Fibroblast of skin of right biceps (primary cell): ENCODE measurements around the gene JUNB.
"Not testable (repeated sequence)": the region's sequence is repeated elsewhere in the genome, so short reads cannot be mapped to it uniquely, and the experiment has no call there.

Experiments used
- DNase-seq: peaks from one replicate; pipeline ENCODE4 v3.0.0-alpha.2; 2013

The JUNB gene

DNA sequence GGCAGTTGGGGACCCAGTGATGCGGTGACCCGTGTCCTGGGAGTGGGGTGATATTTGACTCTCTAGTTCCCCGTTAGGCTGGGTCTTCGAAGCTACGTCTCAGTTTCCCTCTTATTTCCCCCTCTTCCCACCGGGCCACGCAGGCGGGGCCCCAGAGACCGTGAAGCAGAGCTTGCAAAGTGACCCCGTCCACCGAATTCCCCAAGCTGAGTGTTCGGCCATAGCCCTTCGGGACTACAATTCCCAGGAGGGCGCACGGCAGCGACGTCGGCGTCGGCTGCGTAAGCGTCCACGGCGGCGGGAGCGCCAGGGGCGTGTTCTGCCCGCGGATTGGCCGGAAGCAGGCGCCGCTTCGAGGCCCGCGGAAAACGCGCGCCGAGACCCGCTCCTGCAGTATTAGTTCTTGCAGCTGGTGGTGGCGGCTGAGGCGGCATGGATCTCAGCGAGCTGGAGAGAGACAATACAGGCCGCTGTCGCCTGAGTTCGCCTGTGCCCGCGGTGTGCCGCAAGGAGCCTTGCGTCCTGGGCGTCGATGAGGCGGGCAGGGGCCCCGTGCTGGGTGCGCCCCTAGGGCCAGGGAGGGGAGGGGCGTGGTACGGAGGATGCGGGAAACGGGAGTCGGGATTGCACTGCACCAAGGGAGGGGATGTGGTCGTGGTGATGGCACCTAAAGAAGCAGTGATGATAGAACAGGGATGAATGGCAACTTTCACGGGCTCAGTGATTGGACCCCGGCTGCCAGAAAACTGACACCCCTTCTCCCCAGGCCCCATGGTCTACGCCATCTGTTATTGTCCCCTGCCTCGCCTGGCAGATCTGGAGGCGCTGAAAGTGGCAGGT lies 15.2 kb downstream of the JUNB start, which contains the start of gene RNASEH2A:
TSS of gene RNASEH2A (plus strand) at position 343 of the 840 bp plus-strand sequence. CDS start at position 433, 90 bp downstream.
- DNase-seq, result peak; percentile 90

DNA sequence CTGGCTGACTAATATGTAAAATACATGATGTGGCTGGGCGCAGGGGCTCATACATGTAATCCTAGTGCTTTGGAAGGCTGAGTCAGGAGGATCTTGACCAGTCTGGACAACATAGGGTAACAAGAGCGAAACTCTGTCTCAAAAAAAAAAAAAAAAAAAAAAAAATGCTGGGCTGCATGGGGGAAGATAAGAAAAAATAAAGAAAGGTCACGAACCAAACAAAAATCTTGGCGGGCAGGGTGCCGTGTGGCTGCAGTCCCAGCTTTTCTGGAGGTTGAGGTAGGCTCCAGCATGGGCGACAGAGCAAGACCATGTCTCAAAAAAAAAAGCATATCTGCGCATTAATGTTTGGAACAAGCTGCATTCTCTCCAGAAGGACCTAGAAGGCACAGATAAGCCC lies 23.8 kb downstream of the JUNB start:
- DNase-seq, result no peak

- DNase-seq, result not testable (repeated sequence)
Observed at GRCh38 chr19:12817188-12817587, 25.9 kb downstream of the JUNB start.

DNA sequence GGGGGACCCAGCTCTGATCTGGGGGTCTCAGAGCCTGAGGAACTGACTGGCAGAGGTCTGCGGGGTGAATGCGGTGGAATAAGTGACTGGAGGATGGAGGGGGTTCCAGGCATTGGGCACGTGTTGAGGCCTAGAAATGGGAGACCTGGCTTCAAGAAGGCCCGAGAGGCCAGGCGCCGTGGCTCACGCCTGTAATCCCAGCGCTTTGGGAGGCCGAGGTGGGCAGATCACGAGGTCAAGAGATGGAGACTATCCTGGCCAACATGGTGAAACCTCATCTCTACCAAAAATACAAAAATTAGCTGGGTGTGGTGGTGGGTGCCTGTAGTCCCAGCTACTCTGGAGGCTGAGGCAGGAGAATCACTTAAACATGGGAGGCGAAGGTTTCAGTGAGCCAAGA lies 26.5 kb downstream of the JUNB start:
- not testable (repeated sequence) for DNase-seq

DNA sequence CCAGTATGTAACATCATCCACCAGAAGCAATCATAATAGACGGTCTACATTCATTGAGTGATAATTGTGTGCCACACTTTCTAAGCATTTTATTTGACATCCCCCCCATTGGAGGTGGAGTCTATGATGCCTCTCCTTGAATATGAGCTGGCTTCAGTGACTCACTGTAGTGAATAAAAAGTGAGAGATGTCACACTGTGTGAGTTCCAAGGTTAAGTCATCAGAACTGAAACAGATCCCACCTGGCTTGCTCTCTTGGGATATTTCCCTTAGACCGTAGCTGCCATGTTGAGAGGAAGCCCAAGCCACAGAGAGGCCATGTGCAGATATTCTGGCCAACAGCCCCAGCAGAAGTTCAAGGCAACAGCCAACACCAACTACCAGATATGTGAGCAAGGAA lies 30.5 kb downstream of the JUNB start:
- peak; percentile 15 for DNase-seq

DNA sequence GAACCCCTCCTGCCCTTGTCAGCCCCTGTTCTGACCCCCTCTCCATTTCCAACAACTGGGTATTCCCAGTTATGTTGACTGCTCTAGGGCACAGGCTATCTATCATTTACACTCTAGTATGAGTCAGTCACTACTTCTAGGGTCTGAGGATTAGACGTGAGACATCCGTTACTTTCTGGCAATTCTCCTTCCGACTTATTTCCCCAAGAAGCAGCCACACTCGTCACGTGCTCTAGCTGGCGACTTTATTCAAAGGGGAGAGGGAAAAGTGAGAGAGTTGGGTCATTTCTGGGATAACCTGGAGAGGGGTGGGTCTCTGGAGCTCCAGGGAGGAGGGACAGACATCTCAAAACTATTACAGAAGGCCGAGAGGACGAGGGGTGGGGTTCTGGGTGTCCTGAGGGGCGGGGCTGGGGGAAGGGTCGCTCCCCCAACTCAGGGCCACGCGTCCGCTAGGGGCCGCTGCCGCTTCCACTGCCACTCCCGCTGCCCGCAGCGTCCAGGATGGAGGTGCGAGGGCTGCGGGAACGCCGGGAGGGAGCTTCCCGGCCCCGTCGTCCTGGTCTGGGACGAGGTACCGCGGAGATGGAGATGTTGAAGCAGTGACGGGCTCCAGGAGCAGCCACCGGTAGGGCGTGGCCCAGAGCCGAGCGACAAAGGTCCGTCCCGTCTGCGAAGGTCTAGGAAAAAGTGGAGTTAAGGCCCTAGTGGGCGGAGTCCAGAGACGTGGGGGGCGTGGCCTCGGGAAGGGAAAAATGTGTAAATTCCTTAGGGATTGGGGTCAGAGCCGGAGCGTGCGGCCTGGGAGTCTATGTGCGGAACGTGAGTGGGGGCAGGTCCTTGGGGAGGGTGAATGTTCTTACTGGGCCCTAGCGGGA lies 34.2 kb downstream of the JUNB start:
- DNase-seq, result peak; percentile 57

DNA sequence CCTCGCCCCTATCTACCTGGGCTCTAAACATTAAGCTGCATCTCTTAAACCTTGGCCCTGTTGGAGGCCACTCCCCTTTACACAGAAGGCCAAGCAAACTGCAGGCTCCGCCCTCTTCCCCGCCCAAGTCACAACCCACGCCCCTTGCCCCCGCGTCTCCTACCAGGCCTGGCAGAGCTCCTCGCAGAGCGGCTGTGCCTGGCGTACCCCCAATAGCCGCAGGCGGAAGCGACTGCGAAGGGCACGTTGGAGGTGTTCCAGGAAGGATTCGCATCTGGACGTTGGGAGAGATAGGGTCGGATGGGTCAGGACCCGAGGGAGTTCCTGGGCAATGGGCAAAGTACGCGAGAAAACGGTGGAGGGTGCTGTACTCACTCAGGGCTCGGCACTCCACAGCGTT lies 37.2 kb downstream of the JUNB start:
- no peak for DNase-seq

GRCh38 chr19:12833418-12833737 lies 42.1 kb downstream of the JUNB start:
- no peak for DNase-seq

GRCh38 chr19:12833738-12834565 lies 42.7 kb downstream of the JUNB start:
- peak; percentile 22 for DNase-seq

DNA sequence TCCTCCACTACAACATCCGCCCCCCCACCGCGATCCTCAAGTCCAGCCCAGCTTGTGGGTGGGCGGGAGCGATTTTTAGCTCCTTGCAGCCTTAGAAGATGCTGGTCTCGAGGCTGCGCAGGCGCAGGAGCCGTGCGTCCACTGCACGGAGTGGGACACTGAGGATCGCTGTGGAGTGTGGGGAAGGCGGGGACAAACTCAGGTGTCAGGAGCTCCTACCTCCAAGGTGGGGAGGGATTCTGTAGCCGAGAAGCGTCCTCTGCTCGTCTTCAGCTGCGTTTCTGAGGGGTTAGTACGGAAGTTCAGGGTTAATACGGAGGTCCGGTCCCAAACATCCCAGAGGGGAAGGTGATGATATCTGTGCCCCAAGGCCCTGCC lies 43.3 kb downstream of the JUNB start, which contains the start of gene RTBDN:
TSS of gene RTBDN (minus strand) at position 14 of the 378 bp plus-strand sequence. CDS start 4,600 bp downstream, outside the sequence.
- no peak for DNase-seq

DNA sequence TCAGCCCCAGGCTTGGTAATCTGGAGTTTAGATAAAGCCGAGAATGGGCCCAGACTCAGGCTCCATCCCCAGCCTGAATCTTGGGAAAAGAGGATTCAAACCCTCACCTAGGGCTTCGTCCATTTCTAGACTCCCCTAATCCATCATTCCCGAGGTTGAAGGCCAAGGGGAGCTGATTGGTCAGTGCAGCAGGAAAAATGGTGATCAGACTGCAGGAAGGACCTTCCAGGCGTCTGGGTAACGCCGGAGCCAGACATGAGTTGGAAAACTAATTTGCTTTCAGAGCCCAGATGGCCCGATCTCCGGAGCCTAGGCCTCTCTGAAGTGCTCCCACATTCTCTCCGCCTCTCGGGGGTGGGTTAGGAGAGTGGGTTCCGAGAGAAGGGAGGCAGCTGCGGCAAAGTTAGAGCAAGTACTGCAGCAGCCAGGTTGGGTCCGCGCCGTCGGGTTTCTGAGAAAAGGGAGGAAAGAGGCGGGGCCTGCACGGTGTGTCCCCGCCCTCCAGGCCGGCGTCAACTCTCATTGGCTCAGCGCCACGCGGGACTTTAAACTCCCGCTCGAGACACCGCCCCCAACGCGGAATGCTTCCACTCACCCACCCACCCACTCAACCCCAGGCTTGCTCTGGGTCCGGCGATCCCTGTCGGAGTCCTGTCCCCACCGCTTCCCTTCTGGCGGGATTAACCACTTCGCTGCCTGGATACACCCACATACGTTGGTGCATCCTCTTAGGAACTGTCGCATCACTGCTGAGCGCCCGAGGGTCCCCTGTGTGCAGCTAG lies 43.9 kb downstream of the JUNB start:
- peak; percentile 26 for DNase-seq

- no peak for DNase-seq
Observed at GRCh38 chr19:12836529-12836863, 45.2 kb downstream of the JUNB start.

GRCh38 chr19:12837225-12837624 lies 45.9 kb downstream of the JUNB start:
- DNase-seq, result peak; percentile 15

- peak; percentile 22 for DNase-seq
Observed at GRCh38 chr19:12838182-12838885, 47.0 kb downstream of the JUNB start, which contains the start of gene MAST1. Gene MAST1 (plus strand): TSS chr19:12838515. CDS start chr19:12838573, 58 bp downstream.

GRCh38 chr19:12838886-12839756 lies 47.8 kb downstream of the JUNB start:
- no peak for DNase-seq

GRCh38 chr19:12840091-12841079 lies 49.1 kb downstream of the JUNB start:
- peak; percentile 81 for DNase-seq

DNA sequence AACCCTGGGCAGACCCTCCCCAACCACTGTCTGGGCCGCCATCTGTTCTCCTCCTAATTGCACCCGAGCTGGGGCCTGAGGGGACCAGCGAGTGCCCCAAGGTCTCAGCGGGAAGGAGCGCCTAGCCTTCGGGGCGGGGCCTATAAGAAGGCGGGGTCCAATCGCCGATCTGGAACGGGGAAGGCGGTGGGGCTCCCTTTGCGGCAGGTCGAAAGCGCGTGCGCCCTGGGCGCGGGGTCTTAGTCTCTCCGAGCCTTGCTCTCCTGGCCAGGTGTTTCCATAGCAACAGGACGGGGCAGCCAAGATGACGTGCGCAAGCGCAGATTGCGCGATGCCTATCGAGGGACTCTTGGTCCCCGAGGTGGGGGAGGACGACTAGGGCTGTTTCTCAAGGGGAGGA lies 49.8 kb downstream of the JUNB start:
- peak; percentile 38 for DNase-seq

DNA sequence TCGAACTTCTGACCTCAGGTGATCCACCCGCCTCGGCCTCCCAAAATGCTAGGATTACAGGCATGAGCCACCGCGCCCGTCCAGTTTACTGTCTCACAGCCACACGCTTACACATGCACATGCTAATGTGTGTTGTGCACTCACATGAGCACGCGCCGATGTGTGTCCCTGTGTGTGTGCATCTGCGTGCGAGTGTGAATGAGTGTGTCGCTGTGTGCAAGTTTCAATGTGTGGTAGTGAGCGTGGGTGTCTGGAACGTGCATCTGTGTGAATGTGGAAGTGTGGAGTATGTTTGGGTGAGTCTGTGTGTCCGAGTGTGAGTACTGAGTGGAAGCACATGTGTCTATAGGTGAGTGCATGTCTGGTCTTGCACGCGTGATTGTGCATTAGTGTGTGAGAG lies 51.2 kb downstream of the JUNB start:
- no peak for DNase-seq
